GM23338 (cell line): ENCODE results near the gene NCAPG. TPM values are rescaled to one million over a fixed set of nuclear protein-coding genes. Genes with fewer than 3 reads are reported as not detected.

ENCODE experiments used
- ATAC-seq: fragments of 200-7000 bp; cut with Tn5 transposase; 3 replicates; pipeline ENCODE4 v1.9.1; 2020
- DNase-seq: peaks from one replicate; pipeline ENCODE4 v3.0.0-alpha.2; 2015; ENCODE audit warnings: low spot score
- H2AFZ ChIP-seq: fragments of 200-600 bp; sonication (generic); 2 replicates; pipeline ENCODE4 v1.8.0; 2016; ENCODE audit warnings: antibody characterized with exemption, mild to moderate bottlenecking, moderate library complexity
- H3F3A ChIP-seq: fragments of 200-600 bp; sonication (generic); replicated peaks from 2 replicates; pipeline ENCODE4 v1.8.0; 2017; ENCODE audit warnings: antibody characterized with exemption, mixed run types, low read depth
- H3K27ac ChIP-seq: fragments of 200-600 bp; sonication (generic); 2 replicates; pipeline ENCODE4 v1.6.1; 2016; ENCODE audit warnings: low read depth
- H3K27me3 ChIP-seq: fragments of 200-600 bp; sonication (generic); 2 replicates; pipeline ENCODE4 v1.8.0; 2016; ENCODE audit warnings: mild to moderate bottlenecking, mixed run types, moderate library complexity; ENCODE audit not compliant: insufficient read depth
- H3K36me3 ChIP-seq: fragments of 200-600 bp; sonication (generic); 2 replicates; pipeline ENCODE4 v1.8.0; 2016; ENCODE audit warnings: mild to moderate bottlenecking; ENCODE audit not compliant: insufficient read depth
- H3K4me1 ChIP-seq: fragments of 200-600 bp; sonication (generic); 2 replicates; pipeline ENCODE4 v1.8.0; 2016; ENCODE audit warnings: mild to moderate bottlenecking, moderate library complexity; ENCODE audit not compliant: insufficient read depth
- H3K4me2 ChIP-seq: fragments of 200-600 bp; sonication (generic); 2 replicates; pipeline ENCODE4 v1.7.1; 2017; ENCODE audit warnings: mixed run types
- H3K4me3 ChIP-seq: fragments of 200-600 bp; sonication (generic); 2 replicates; pipeline ENCODE4 v1.6.1; 2016; ENCODE audit warnings: mixed run types
- H3K79me2 ChIP-seq: fragments of 200-600 bp; sonication (generic); replicated peaks from 2 replicates; pipeline ENCODE4 v1.8.0; 2017; ENCODE audit warnings: mild to moderate bottlenecking; ENCODE audit not compliant: insufficient read depth
- H3K9me2 ChIP-seq: fragments of 200-600 bp; sonication (generic); 2 replicates; pipeline ENCODE4 v1.8.0; 2017; ENCODE audit not compliant: insufficient read depth
- H4K20me1 ChIP-seq: fragments of 200-600 bp; sonication (generic); replicated peaks from 2 replicates; pipeline ENCODE4 v1.8.0; 2017; ENCODE audit warnings: mild to moderate bottlenecking; ENCODE audit not compliant: insufficient read depth
- H3K27ac Mint-ChIP-seq: 2 replicates; pipeline ENCODE4 v1.8.0; 2020; ENCODE audit warnings: inconsistent platforms, mild to moderate bottlenecking, moderate library complexity, mixed read lengths
- H3K27me3 Mint-ChIP-seq: 3 replicates; pipeline ENCODE4 v1.8.0; 2022; ENCODE audit warnings: low read depth, mild to moderate bottlenecking, moderate library complexity, mixed read lengths, inconsistent platforms; ENCODE audit not compliant: insufficient read depth, poor library complexity
- H3K36me3 Mint-ChIP-seq: 3 replicates; pipeline ENCODE4 v1.8.0; 2021; ENCODE audit warnings: low read depth, mild to moderate bottlenecking, inconsistent platforms, moderate library complexity, mixed read lengths
- H3K4me1 Mint-ChIP-seq: 3 replicates; pipeline ENCODE4 v1.8.0; 2020; ENCODE audit warnings: mild to moderate bottlenecking, inconsistent platforms, mixed read lengths
- H3K4me3 Mint-ChIP-seq: 3 replicates; pipeline ENCODE4 v1.8.0; 2021; ENCODE audit warnings: moderate library complexity, mild to moderate bottlenecking, inconsistent platforms, mixed read lengths
- H3K9me3 Mint-ChIP-seq: 3 replicates; pipeline ENCODE4 v1.8.0; 2020; ENCODE audit warnings: moderate library complexity, mild to moderate bottlenecking, inconsistent platforms, mixed read lengths
- EZH2phosphoT487 ChIP-seq: fragments of 200-600 bp; sonication (generic); IDR thresholded peaks from one replicate; pipeline ENCODE4 v1.8.1; 2018; ENCODE audit warnings: antibody characterized with exemption; ENCODE audit not compliant: unreplicated experiment
- JUNB ChIP-seq: IDR thresholded peaks from one replicate; pipeline ENCODE4 v1.6.1; 2016; ENCODE audit warnings: antibody characterized with exemption; ENCODE audit not compliant: unreplicated experiment
- STAT1 ChIP-seq: IDR thresholded peaks from one replicate; pipeline ENCODE4 v1.6.1; 2016; ENCODE audit warnings: antibody characterized with exemption; ENCODE audit not compliant: unreplicated experiment
- ZNF114 ChIP-seq: fragments of 250-450 bp; sonication (Bioruptor Pico); IDR thresholded peaks from 2 replicates; pipeline ENCODE4 v1.5.0; 2020; ENCODE audit warnings: mild to moderate bottlenecking, moderate library complexity
- polyA plus RNA-seq: library from polyadenylated mRNA; unstranded; fragments of >200 nt; fragmentation: Nextera tagmentation; extraction: Ambion mirVana; gene quantifications from 2 replicates; pipeline ENCODE4 v1.2.1, GENCODE V29; 2016
- total RNA-seq: library from RNA; depleted of rRNA; stranded (reverse); fragments of >200 nt; shearing (Covaris generic); gene quantifications from 2 replicates; pipeline ENCODE4 v1.2.3, GENCODE V29; 2014
- TF ChIP-seq, protein P1 (sequence below): IDR thresholded peaks from 2 replicates; pipeline ENCODE4 v1.6.1; 2016; ENCODE audit warnings: antibody characterized with exemption
- TF ChIP-seq, protein P2 (sequence below), 2 experiments: fragments of 200-600 bp in 1 of 2; sonication (generic) in 1 of 2; conservative IDR thresholded peaks; 2 replicates each; pipeline versions ENCODE4 v1.5.1 to v1.6.1; 2016 to 2017; ENCODE audit warnings: antibody characterized with exemption in 2 of 2, low read depth in 2 of 2, mild to moderate bottlenecking in 2 of 2, moderate library complexity in 1 of 2
- TF ChIP-seq, protein P3 (sequence below): IDR thresholded peaks from one replicate; pipeline ENCODE4 v1.6.1; 2018; ENCODE audit warnings: antibody characterized with exemption; ENCODE audit not compliant: unreplicated experiment

The NCAPG gene
- total and polyA plus RNA-seq, 2 experiments from 2014 or later: 24.4 to 45.8 TPM

DNA sequence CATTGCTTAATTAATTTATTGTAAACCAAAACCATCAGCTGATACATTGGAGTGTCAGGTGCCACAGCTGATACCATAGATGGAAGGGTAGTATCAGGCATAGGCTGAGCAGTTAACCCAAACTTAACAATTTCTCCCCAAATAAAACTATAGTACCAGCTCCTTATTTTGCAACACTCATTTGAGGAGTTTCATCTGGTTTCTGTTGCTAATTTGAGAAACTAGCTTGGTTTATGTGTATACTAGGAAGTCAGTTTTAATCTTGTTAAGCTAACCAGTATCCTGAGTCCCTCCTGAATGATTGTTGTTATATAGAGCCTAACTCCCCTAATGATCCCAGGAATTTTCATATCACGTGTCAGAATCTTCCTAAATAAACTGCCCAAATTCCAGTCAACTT, 13.0 kb upstream of the NCAPG start:
- no peaks in the 10 kb centered on the region for H3K9me3 Mint-ChIP-seq
- peaks cover 24% of the 10 kb centered on the region; the same call in 1 of the 2 replicates for H3K36me3 ChIP-seq
- H3K4me3 Mint-ChIP-seq: no peak overlapping the region
- H4K20me1 ChIP-seq: peaks cover 12% of the 10 kb centered on the region
- H3K27me3 Mint-ChIP-seq: peaks cover 4% of the 10 kb centered on the region
- no peaks in the 10 kb centered on the region for H3K9me2 ChIP-seq
- no peaks in the 10 kb centered on the region for H3K27me3 ChIP-seq
- DNase-seq (no peak), ATAC-seq (no peak)
- H3K27ac Mint-ChIP-seq: no peak overlapping the region
- peaks cover 33% of the 10 kb centered on the region for H3K36me3 Mint-ChIP-seq
- H3K4me1 Mint-ChIP-seq: no peaks in the 10 kb centered on the region
- peaks cover 13% of the 10 kb centered on the region; the same call in 1 of the 2 replicates for H3K79me2 ChIP-seq
- H2AFZ ChIP-seq: no peak overlapping the region
- H3K27ac ChIP-seq: no peak overlapping the region
- H3K4me1 ChIP-seq: no peaks in the 10 kb centered on the region
- no peaks in the 10 kb centered on the region for H3F3A ChIP-seq
- no peak overlapping the region for H3K4me2 ChIP-seq
- TF ChIP-seq STAT1 (no peak), JUNB (no peak), ZNF114 (CRISPR knock-in tag) (no peak), EZH2phosphoT487 (no peak)
- TF ChIP-seq, protein P1, sequence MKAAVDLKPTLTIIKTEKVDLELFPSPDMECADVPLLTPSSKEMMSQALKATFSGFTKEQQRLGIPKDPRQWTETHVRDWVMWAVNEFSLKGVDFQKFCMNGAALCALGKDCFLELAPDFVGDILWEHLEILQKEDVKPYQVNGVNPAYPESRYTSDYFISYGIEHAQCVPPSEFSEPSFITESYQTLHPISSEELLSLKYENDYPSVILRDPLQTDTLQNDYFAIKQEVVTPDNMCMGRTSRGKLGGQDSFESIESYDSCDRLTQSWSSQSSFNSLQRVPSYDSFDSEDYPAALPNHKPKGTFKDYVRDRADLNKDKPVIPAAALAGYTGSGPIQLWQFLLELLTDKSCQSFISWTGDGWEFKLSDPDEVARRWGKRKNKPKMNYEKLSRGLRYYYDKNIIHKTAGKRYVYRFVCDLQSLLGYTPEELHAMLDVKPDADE: no peak
- no peak overlapping the region for H3K4me3 ChIP-seq

DNA sequence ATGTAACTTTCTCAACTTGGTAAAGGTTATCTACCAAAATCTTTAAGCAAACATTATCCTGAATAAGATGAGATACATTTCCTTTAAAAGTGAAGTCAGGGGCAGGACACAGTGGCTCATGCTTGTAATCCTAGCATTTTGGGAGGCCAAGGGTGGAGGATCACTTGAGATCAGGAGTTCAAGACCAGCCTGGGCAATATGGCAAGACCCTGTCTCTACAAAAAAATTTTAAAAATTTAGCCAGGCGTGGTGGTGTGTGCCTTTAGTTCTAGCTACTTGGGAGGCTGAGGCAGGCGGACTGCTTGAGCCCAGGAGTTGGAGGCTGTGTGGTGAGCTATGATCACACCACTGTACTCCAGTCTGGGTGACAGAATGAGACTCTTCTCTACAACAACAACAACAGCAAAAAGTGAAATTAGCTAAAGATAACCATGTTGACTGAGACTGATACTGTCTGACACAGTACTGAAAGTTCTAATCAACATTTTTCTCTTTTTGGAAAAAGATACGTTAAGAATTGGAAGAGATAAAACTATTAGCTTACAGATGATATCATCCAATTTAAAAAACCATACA, 5.1 kb upstream of the NCAPG start:
- Histone ChIP-seq H2AFZ (no peak overlapping the region), H3K27ac (no peak overlapping the region), H3K4me1 (peaks cover 22% of the 10 kb centered on the region), H3K27me3 (no peaks in the 10 kb centered on the region), H3K79me2 (peaks cover 85% of the 10 kb centered on the region), H4K20me1 (peaks cover 66% of the 10 kb centered on the region), H3K4me2 (no peak overlapping the region), H3K36me3 (peaks cover 47% of the 10 kb centered on the region), H3K4me3 (no peak overlapping the region), H3K9me2 (no peaks in the 10 kb centered on the region), H3F3A (no peaks in the 10 kb centered on the region)
- Mint-ChIP-seq H3K4me1 (peaks cover 21% of the 10 kb centered on the region), H3K4me3 (no peak overlapping the region), H3K9me3 (no peaks in the 10 kb centered on the region), H3K36me3 (peaks cover 75% of the 10 kb centered on the region), H3K27ac (no peak overlapping the region), H3K27me3 (peaks cover 4% of the 10 kb centered on the region)
- ATAC-seq (no peak), DNase-seq (no peak)
- TF ChIP-seq, protein P2, sequence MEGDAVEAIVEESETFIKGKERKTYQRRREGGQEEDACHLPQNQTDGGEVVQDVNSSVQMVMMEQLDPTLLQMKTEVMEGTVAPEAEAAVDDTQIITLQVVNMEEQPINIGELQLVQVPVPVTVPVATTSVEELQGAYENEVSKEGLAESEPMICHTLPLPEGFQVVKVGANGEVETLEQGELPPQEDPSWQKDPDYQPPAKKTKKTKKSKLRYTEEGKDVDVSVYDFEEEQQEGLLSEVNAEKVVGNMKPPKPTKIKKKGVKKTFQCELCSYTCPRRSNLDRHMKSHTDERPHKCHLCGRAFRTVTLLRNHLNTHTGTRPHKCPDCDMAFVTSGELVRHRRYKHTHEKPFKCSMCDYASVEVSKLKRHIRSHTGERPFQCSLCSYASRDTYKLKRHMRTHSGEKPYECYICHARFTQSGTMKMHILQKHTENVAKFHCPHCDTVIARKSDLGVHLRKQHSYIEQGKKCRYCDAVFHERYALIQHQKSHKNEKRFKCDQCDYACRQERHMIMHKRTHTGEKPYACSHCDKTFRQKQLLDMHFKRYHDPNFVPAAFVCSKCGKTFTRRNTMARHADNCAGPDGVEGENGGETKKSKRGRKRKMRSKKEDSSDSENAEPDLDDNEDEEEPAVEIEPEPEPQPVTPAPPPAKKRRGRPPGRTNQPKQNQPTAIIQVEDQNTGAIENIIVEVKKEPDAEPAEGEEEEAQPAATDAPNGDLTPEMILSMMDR (conservative IDR thresholded peaks at IDR 0.05; ENCODE audit: low read depth in 2 of 2): no peak
- TF ChIP-seq, protein P1: no peak
- TF ChIP-seq, protein P3, sequence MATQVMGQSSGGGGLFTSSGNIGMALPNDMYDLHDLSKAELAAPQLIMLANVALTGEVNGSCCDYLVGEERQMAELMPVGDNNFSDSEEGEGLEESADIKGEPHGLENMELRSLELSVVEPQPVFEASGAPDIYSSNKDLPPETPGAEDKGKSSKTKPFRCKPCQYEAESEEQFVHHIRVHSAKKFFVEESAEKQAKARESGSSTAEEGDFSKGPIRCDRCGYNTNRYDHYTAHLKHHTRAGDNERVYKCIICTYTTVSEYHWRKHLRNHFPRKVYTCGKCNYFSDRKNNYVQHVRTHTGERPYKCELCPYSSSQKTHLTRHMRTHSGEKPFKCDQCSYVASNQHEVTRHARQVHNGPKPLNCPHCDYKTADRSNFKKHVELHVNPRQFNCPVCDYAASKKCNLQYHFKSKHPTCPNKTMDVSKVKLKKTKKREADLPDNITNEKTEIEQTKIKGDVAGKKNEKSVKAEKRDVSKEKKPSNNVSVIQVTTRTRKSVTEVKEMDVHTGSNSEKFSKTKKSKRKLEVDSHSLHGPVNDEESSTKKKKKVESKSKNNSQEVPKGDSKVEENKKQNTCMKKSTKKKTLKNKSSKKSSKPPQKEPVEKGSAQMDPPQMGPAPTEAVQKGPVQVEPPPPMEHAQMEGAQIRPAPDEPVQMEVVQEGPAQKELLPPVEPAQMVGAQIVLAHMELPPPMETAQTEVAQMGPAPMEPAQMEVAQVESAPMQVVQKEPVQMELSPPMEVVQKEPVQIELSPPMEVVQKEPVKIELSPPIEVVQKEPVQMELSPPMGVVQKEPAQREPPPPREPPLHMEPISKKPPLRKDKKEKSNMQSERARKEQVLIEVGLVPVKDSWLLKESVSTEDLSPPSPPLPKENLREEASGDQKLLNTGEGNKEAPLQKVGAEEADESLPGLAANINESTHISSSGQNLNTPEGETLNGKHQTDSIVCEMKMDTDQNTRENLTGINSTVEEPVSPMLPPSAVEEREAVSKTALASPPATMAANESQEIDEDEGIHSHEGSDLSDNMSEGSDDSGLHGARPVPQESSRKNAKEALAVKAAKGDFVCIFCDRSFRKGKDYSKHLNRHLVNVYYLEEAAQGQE: no peak
- TF ChIP-seq STAT1: no peak
